Stimulated activated naive CD8-positive, alpha-beta T cell treated with anti-CD3 and anti-CD28 coated beads, Interleukin-15, Interleukin-2, amounts not matched to agents 100 ng/mL and 50 ng/mL, for 24 hours (primary cell): ENCODE measurements around the gene TECRL.

Experiments used
- H3K27ac Mint-ChIP-seq: one replicate; pipeline ENCODE4 v1.8.0; 2021; ENCODE audit warnings: mild to moderate bottlenecking, mixed read lengths
- H3K27me3 Mint-ChIP-seq: one replicate; pipeline ENCODE4 v1.8.0; 2021; ENCODE audit warnings: mixed read lengths
- H3K36me3 Mint-ChIP-seq: one replicate; pipeline ENCODE4 v1.8.0; 2021; ENCODE audit warnings: low read depth, mixed read lengths
- H3K4me1 Mint-ChIP-seq: one replicate; pipeline ENCODE4 v1.8.0; 2021; ENCODE audit warnings: low read depth, mixed read lengths
- H3K4me3 Mint-ChIP-seq: one replicate; pipeline ENCODE4 v1.8.0; 2021; ENCODE audit warnings: mild to moderate bottlenecking, mixed read lengths
- H3K9me3 Mint-ChIP-seq: one replicate; pipeline ENCODE4 v1.8.0; 2021; ENCODE audit warnings: mixed read lengths

TECRL gene

GRCh38 chr4:64251781-64252180, 157.5 kb downstream of the TECRL start:
- no peak overlapping the region for H3K4me3 Mint-ChIP-seq
- no peaks in the 10 kb centered on the region for H3K36me3 Mint-ChIP-seq
- H3K27ac Mint-ChIP-seq, result no peak overlapping the region
- H3K9me3 Mint-ChIP-seq, result peaks cover 14% of the 10 kb centered on the region
- no peaks in the 10 kb centered on the region for H3K27me3 Mint-ChIP-seq
- H3K4me1 Mint-ChIP-seq, result no peaks in the 10 kb centered on the region

DNA sequence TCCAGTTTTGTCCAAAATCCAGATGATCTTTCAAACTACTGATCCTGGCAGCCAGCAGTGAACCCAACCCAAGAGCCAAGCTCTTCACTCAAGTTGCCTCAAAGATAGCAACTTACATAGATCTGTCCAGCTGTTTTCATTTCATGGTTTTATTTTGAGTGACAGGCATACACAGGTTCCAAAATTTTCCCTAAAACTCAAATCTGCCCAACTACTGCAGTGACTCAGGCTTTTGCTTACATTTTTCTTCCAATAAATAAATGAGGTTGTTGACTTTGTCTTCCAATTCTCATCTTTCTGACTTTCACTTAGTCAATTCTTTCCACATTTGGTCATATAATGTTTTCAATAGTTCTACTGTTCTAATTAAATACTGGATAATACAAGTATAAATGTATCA, 158.8 kb downstream of the TECRL start:
- no peaks in the 10 kb centered on the region for H3K4me1 Mint-ChIP-seq
- H3K36me3 Mint-ChIP-seq, result no peaks in the 10 kb centered on the region

DNA sequence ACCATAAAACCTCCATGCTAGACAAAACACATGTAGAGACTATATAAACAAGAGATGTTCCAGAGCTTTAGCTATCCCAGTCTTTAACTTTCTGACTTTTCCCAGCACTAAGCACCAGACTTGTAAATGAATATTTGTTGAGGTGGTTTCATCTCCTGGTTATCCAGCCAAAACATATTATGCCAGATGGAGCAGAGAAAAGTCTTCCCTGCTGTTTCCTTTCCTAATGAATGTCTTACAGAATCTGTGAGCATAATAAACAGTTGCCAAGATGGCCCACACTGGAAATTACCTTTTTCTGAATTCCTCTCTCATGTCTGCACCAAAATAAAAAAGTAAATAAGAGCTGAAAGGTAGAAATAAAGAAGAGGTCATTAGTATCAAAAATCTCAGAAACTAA, 159.2 kb downstream of the TECRL start:
- Mint-ChIP-seq H3K36me3 (no peaks in the 10 kb centered on the region), H3K9me3 (peaks cover 14% of the 10 kb centered on the region), H3K27ac (no peak overlapping the region), H3K4me3 (no peak overlapping the region), H3K27me3 (no peaks in the 10 kb centered on the region), H3K4me1 (no peaks in the 10 kb centered on the region)

More for the DNA sequence above, 158.8 kb downstream of the TECRL start:
- no peak overlapping the region for H3K4me3 Mint-ChIP-seq
- H3K27ac Mint-ChIP-seq, result no peak overlapping the region
- H3K9me3 Mint-ChIP-seq, result peaks cover 14% of the 10 kb centered on the region
- no peaks in the 10 kb centered on the region for H3K27me3 Mint-ChIP-seq

- Mint-ChIP-seq H3K4me3 (no peak overlapping the region), H3K4me1 (no peaks in the 10 kb centered on the region), H3K36me3 (no peaks in the 10 kb centered on the region), H3K9me3 (peaks cover 14% of the 10 kb centered on the region), H3K27me3 (no peaks in the 10 kb centered on the region), H3K27ac (no peak overlapping the region)
Measured at GRCh38 chr4:64248186-64248585, 161.1 kb downstream of the TECRL start.

DNA sequence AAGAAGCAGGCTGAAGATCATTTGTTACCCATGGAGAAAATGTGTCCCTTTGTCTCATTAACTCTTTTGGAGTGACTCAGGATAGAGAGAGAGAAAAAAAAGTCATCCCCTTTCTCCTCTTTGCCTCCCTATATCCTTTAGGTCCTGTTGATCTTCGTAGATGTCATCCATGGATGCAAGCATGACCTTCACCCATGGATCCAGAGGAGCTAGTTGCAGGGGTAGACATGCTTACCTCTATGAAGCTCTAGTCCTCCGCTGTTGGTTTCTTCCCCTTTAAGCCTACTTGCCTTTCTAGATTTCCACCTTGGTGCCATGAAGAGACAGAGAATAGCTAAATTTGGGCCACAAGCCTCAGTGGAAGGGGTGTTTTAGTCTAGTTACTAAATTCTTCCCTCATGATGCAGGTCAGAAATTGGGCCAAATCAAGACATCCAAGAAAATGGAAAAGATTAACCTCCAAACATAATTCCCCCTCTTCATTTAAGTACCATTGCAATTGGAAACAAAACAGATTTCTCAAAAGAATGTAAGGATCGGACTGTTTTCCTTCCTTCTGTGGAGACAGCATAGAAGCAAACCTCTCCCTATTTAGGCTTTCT, 178.4 kb downstream of the TECRL start:
- H3K27ac Mint-ChIP-seq, result no peak overlapping the region
- H3K27me3 Mint-ChIP-seq, result no peaks in the 10 kb centered on the region
- H3K9me3 Mint-ChIP-seq, result peaks cover 30% of the 10 kb centered on the region
- H3K36me3 Mint-ChIP-seq, result no peaks in the 10 kb centered on the region
- H3K4me1 Mint-ChIP-seq, result no peaks in the 10 kb centered on the region
- H3K4me3 Mint-ChIP-seq, result no peak overlapping the region
